Neuron (in vitro differentiated cells): ENCODE data around the gene MYDGF.

Source experiments
- H2AFZ ChIP-seq: one replicate; pipeline ENCODE4 v1.6.1; 2013; ENCODE audit warnings: low read depth, mild to moderate bottlenecking, inconsistent platforms, low read length, moderate library complexity
- H3K27me3 ChIP-seq: one replicate; pipeline ENCODE4 v1.6.1; 2013; ENCODE audit warnings: low read length; ENCODE audit not compliant: insufficient read depth
- H3K36me3 ChIP-seq: one replicate; pipeline ENCODE4 v1.6.1; 2013; ENCODE audit warnings: low read length; ENCODE audit not compliant: insufficient read depth
- H3K4me1 ChIP-seq: one replicate; pipeline ENCODE4 v1.6.1; 2013; ENCODE audit warnings: low read length; ENCODE audit not compliant: insufficient read depth
- H3K4me3 ChIP-seq: 2 replicates; pipeline ENCODE4 v1.5.1; 2013; ENCODE audit warnings: mild to moderate bottlenecking, low read length, moderate library complexity
- H3K9me3 ChIP-seq: one replicate; pipeline ENCODE4 v1.6.1; 2013; ENCODE audit warnings: low read length

MYDGF gene

GRCh38 chr19:4639531-4640246 is 30.5 kb downstream of the MYDGF start:
- no peaks in the 10 kb centered on the region for H3K36me3 ChIP-seq
- no peaks in the 10 kb centered on the region for H3K27me3 ChIP-seq
- H3K4me1 ChIP-seq, result peaks cover 8% of the 10 kb centered on the region
- H3K9me3 ChIP-seq, result no peaks in the 10 kb centered on the region
- H2AFZ ChIP-seq, result peak overlapping the region; percentile 50
- peak overlapping the region; percentile 56 for H3K4me3 ChIP-seq

DNA sequence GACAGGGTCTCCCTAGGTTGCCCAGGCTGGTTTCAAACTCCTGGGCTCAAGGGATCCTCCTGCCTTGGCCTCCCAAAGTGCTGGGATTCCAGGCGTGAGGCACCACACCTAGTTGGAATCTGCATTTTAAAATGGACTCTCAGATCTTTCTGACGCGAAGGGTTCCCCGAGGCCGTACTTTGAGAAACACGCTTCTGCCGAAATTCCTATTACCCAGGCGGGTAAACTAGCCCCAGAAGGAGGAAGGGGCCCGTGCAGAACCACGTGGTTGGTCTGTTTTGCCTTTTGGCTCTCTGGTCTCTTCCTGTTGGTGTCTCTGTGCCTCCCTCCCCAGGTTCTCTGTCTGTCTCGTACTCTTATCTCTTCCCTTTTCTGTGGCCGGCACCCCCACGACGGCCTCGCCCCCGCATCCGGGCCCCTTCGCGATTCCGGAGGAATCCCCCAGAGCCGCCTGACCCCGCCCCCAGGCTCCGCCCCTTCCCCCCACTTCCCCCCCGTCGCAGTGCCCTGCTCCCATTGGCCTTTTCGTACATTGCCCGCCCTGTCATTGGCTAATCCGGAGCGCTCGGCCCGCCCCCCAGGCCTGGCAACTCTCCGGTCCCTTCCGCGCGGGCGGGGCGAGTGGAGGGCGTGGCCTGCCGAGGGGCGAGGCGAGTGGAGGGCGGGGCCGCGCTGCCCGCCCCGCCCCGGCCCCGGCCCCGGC is 31.2 kb downstream of the MYDGF start, which contains the start of gene TNFAIP8L1:
Gene TNFAIP8L1, plus strand, starts transcription at position 689 of the 703 bp plus-strand sequence. CDS start 12,354 bp downstream, outside the sequence.
- no peaks in the 10 kb centered on the region for H3K36me3 ChIP-seq

GRCh38 chr19:4638317-4638716 is 31.8 kb downstream of the MYDGF start:
- no peak overlapping the region for H2AFZ ChIP-seq
- no peaks in the 10 kb centered on the region for H3K9me3 ChIP-seq
- no peak overlapping the region for H3K4me3 ChIP-seq
- H3K36me3 ChIP-seq, result no peaks in the 10 kb centered on the region
- peaks cover 8% of the 10 kb centered on the region for H3K4me1 ChIP-seq
- no peaks in the 10 kb centered on the region for H3K27me3 ChIP-seq

More for the DNA sequence above, 31.2 kb downstream of the MYDGF start, which contains the start of gene TNFAIP8L1:
- Histone ChIP-seq H2AFZ (peak within 1 kb of the TSS; percentile 50), H3K4me1 (peaks cover 8% of the 10 kb centered on the region), H3K27me3 (no peaks in the 10 kb centered on the region), H3K9me3 (no peaks in the 10 kb centered on the region), H3K4me3 (peak within 1 kb of the TSS; percentile 56)

DNA sequence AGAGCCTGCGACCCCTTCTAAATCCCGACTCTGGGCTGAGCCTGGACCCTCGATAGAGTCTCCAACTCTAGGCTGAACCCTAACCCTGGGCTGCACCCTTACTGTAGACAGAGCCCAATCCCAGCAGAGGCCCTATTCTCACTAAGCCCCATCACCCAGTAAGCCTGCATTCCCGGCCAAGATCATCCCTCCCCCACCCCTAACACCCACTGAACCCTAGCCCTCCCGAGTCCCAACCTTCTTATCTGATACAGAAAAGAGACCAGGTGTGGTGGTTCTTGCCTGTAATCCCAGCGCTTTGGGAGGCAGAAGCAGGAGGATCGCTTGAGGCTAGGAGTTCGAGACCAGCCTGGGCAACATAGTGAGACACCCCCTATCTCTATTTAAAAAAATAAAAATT is 33.4 kb downstream of the MYDGF start:
- no peak overlapping the region for H3K4me3 ChIP-seq
- H3K4me1 ChIP-seq, result peaks cover 8% of the 10 kb centered on the region
- no peak overlapping the region for H2AFZ ChIP-seq
- no peaks in the 10 kb centered on the region for H3K27me3 ChIP-seq
- no peaks in the 10 kb centered on the region for H3K36me3 ChIP-seq
- H3K9me3 ChIP-seq, result no peaks in the 10 kb centered on the region

- Histone ChIP-seq H3K36me3 (no peaks in the 10 kb centered on the region), H3K4me1 (peaks cover 8% of the 10 kb centered on the region), H3K27me3 (no peaks in the 10 kb centered on the region), H3K9me3 (no peaks in the 10 kb centered on the region), H2AFZ (peak overlapping the region; percentile 37), H3K4me3 (peak overlapping the region; percentile 45)
Measured at GRCh38 chr19:4636151-4636717, 33.9 kb downstream of the MYDGF start.

- H3K4me3 ChIP-seq, result peak overlapping the region; percentile 45
Measured at GRCh38 chr19:4635754-4636116, 34.4 kb downstream of the MYDGF start.

DNA sequence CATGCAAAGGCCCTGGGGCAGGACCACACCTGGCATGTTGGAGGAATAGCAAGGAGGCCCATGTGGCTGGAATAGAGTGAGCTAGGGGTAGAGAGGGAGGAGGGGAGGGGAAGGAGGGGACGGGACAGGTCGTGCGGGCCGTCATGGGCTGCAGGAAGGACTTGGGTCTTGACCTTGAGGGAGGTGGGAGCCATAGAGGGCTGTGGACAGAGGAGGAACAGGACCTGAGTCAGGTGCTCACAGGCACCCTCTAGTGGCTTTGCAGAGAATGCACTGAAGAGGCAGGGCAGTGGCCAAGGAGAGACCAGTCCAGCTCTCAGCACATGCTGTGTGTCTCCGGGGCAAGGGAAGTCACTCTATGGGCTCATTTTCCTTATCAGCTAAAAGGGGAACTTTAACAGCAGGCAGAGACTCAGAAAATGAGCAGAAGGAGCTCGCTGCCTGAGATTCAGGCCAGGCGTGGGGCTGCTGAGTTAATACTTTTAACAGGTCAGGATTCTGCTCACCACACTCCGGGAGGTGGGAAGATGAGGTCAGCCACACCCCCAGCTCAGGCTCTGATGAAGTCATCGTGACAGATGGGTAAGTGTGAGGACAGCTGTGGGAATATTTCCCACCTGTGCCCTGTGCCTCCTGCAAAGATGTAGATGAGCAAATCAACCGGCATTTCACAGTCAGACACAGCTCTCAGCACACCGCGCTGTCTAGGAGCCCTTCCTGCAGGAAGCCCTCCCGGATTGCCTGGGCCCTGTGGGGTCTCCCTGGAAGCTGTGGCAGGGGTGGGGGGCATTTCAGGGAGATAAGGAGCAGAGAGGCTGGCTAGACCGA is 36.8 kb downstream of the MYDGF start:
- no peaks in the 10 kb centered on the region for H3K36me3 ChIP-seq
- no peaks in the 10 kb centered on the region for H3K27me3 ChIP-seq
- no peaks in the 10 kb centered on the region for H3K9me3 ChIP-seq
- peaks cover 5% of the 10 kb centered on the region for H3K4me1 ChIP-seq
- H2AFZ ChIP-seq, result no peak overlapping the region
- no peak overlapping the region for H3K4me3 ChIP-seq

More at GRCh38 chr19:4635754-4636116, 34.4 kb downstream of the MYDGF start:
- H3K36me3 ChIP-seq, result no peaks in the 10 kb centered on the region
- no peaks in the 10 kb centered on the region for H3K27me3 ChIP-seq
- H3K4me1 ChIP-seq, result peaks cover 8% of the 10 kb centered on the region
- H2AFZ ChIP-seq, result peak overlapping the region; percentile 37
- no peaks in the 10 kb centered on the region for H3K9me3 ChIP-seq

- no peak overlapping the region for H2AFZ ChIP-seq
- no peaks in the 10 kb centered on the region for H3K36me3 ChIP-seq
- peaks cover 20% of the 10 kb centered on the region for H3K4me1 ChIP-seq
- H3K27me3 ChIP-seq, result no peaks in the 10 kb centered on the region
- no peaks in the 10 kb centered on the region for H3K9me3 ChIP-seq
- no peak overlapping the region for H3K4me3 ChIP-seq
Measured at GRCh38 chr19:4624733-4625362, 45.3 kb downstream of the MYDGF start.

DNA sequence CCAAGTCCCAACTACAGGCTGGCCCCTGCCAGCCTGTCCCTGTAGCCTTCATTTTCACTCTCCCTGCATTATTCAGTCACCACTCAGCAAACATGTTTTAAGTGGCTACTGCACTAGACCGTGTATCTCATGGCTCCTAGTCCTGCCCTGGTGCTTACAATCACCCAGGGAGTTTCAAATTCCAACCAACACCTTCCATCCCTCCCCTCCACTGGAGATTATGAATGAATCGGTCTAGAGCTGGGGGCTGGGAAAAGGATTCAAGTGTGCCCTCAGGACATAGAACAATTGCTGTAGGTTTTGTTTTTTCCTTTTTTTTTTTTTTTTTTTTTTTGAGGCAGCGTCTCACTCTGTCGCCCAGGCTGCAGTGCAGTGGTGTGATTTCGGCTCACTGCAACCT is 45.8 kb downstream of the MYDGF start:
- Histone ChIP-seq H2AFZ (no peak overlapping the region), H3K4me1 (peaks cover 20% of the 10 kb centered on the region), H3K27me3 (no peaks in the 10 kb centered on the region), H3K4me3 (no peak overlapping the region), H3K9me3 (no peaks in the 10 kb centered on the region), H3K36me3 (no peaks in the 10 kb centered on the region)

GRCh38 chr19:4622695-4623421 is 47.3 kb downstream of the MYDGF start:
- no peak overlapping the region for H2AFZ ChIP-seq
- H3K4me1 ChIP-seq, result peaks cover 20% of the 10 kb centered on the region
- no peak overlapping the region for H3K4me3 ChIP-seq
- no peaks in the 10 kb centered on the region for H3K9me3 ChIP-seq
- no peaks in the 10 kb centered on the region for H3K27me3 ChIP-seq
- no peaks in the 10 kb centered on the region for H3K36me3 ChIP-seq

- Histone ChIP-seq H3K9me3 (no peaks in the 10 kb centered on the region), H3K4me1 (peaks cover 21% of the 10 kb centered on the region)
Measured at GRCh38 chr19:4620675-4621074, 49.5 kb downstream of the MYDGF start.

More at GRCh38 chr19:4620675-4621074, 49.5 kb downstream of the MYDGF start:
- Histone ChIP-seq H3K4me3 (peak overlapping the region; percentile 4), H3K27me3 (no peaks in the 10 kb centered on the region), H3K36me3 (no peaks in the 10 kb centered on the region), H2AFZ (peak overlapping the region; percentile 4)
